ENCODE results near the gene CNPY3. TPM values are rescaled to one million over a fixed set of nuclear protein-coding genes. Genes with fewer than 3 reads are reported as not detected.
A peak's percentile ranks its signal among the peaks of the same experiment; 100 is the strongest.

Gene CNPY3
- total RNA-seq, 3 donors from 2014 or later, result 27.5 to 37.9 (median 33.1) TPM

- Histone ChIP-seq H3K4me1 (no peaks in the 10 kb centered on the region), H3K36me3 (no peaks in the 10 kb centered on the region), H3K27me3 (no peaks in the 10 kb centered on the region), H3K4me3 (no peak overlapping the region), H3K27ac (no peak overlapping the region), H3K9me3 (no peaks in the 10 kb centered on the region)
- no peak for DNase-seq (ENCODE audit: low spot score in 2 of 2)
- intact Hi-C loops (cut with DNase I; ENCODE audit: low total_unique reads), result no loop called here
- TF ChIP-seq POLR2AphosphoS5 (IDR thresholded peaks at IDR 0.05), result no peak
- no peak for TF ChIP-seq POLR2A (IDR thresholded peaks at IDR 0.05)
- TF ChIP-seq CTCF (IDR thresholded peaks at IDR 0.05), result no peak
These were observed 5.6 kb upstream of the CNPY3 start for GRCh38 chr6:42923666-42924065.

- Histone ChIP-seq H3K9me3 (no peaks in the 10 kb centered on the region), H3K36me3 (no peaks in the 10 kb centered on the region), H3K27me3 (no peaks in the 10 kb centered on the region), H3K4me3 (no peak overlapping the region), H3K27ac (no peak overlapping the region), H3K4me1 (peaks cover under 1 to 1% of the 10 kb centered on the region in 2 donors)
- no peak for TF ChIP-seq CTCF (IDR thresholded peaks at IDR 0.05)
- TF ChIP-seq POLR2AphosphoS5 (IDR thresholded peaks at IDR 0.05), result no peak
- TF ChIP-seq POLR2A (IDR thresholded peaks at IDR 0.05), result no peak
- no peak for DNase-seq (ENCODE audit: low spot score in 2 of 2)
- intact Hi-C loops (cut with DNase I; ENCODE audit: low total_unique reads), result no loop called here
These were observed 3.9 kb upstream of the CNPY3 start for GRCh38 chr6:42925248-42925857.

DNA sequence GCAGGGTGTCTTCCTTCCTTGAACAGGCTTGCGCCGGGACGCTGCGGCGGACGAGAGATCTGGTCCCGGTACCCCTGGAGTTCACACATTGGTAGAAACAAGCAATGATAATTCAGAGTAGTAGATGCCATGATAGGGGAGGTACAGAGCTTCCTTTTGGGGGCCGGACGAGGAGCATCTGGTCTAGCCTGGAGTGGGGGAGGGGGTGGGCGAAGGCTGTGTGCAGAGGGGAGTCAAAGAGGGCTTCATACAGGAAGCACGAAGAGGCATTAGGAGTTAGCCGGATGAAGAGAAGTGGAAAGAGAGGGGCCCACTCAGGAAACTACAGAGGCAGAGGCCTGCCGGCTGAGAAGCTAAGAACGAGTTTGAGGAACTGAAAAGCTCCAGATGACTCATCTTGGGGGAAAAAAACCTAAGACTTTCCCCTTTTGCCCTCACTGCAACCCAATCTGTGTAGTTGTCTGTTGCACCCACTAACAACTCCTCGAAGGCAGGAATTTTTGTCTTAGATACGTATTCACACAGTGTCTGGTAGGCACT is 611 bp downstream of the CNPY3 start:
- no peak for DNase-seq (ENCODE audit: low spot score in 2 of 2)
- Histone ChIP-seq H3K27me3 (no peaks in the 10 kb centered on the region), H3K4me1 (peaks cover 7 to 13% of the 10 kb centered on the region in 2 donors), H3K27ac (peak overlapping the region; percentile 91 to 92), H3K9me3 (no peaks in the 10 kb centered on the region), H3K36me3 (no peaks in the 10 kb centered on the region), H3K4me3 (peak overlapping the region; percentile 71 to 85 (median 78))
- intact Hi-C loops (cut with DNase I; ENCODE audit: low total_unique reads), result no loop called here
- no peak for TF ChIP-seq CTCF (IDR thresholded peaks at IDR 0.05)
- no peak for TF ChIP-seq POLR2A (IDR thresholded peaks at IDR 0.05)
- TF ChIP-seq POLR2AphosphoS5 (IDR thresholded peaks at IDR 0.05), result no peak

DNA sequence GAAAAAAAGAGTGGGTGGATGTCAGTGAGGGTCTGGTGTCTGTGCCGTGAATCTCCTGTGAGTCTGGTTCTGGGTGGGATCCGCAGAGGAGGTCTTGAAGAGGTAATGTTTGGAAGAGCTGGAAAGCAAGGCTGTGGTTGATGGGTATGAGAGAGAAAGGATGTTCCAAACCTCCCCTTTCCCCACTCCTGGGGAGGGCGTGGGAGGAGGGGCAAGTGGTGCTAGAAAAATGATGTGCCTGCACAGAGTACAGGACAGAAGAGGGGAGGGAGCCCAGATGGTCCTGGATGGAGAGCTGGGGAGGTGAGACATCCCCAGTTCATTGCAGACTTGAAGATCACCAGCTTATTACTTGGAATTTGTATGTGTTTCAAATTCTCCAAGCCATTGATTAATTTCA is 3.1 kb downstream of the CNPY3 start:
- Histone ChIP-seq H3K4me3 (no peak overlapping the region), H3K27ac (peak overlapping the region in 1 of 2 donors; percentile 18), H3K9me3 (no peaks in the 10 kb centered on the region), H3K27me3 (no peaks in the 10 kb centered on the region), H3K36me3 (no peaks in the 10 kb centered on the region), H3K4me1 (peaks cover 7 to 13% of the 10 kb centered on the region in 2 donors)
- TF ChIP-seq CTCF (IDR thresholded peaks at IDR 0.05) (no peak), POLR2AphosphoS5 (IDR thresholded peaks at IDR 0.05) (no peak), POLR2A (IDR thresholded peaks at IDR 0.05) (no peak)
- intact Hi-C loops (cut with DNase I; ENCODE audit: low total_unique reads), result no loop called here
- no peak for DNase-seq (ENCODE audit: low spot score in 2 of 2)

- DNase-seq (ENCODE audit: low spot score in 2 of 2), result no peak
- TF ChIP-seq POLR2AphosphoS5 (IDR thresholded peaks at IDR 0.05) (no peak), POLR2A (IDR thresholded peaks at IDR 0.05) (no peak), CTCF (IDR thresholded peaks at IDR 0.05) (no peak)
- H3K9me3 ChIP-seq, result no peaks in the 10 kb centered on the region
- no peak overlapping the region for H3K4me3 ChIP-seq
- H3K27ac ChIP-seq, result no peak overlapping the region
- no peaks in the 10 kb centered on the region for H3K27me3 ChIP-seq
- intact Hi-C loops (cut with DNase I; ENCODE audit: low total_unique reads), result no loop called here
- peaks cover 7 to 13% of the 10 kb centered on the region in 2 donors for H3K4me1 ChIP-seq
- no peaks in the 10 kb centered on the region for H3K36me3 ChIP-seq
These were observed 3.9 kb downstream of the CNPY3 start for GRCh38 chr6:42933205-42933604.

Measured in breast epithelium (tissue), 4 donors.